ENCODE data around the gene GUSB. TPM values are rescaled to one million over a fixed set of nuclear protein-coding genes. Genes with fewer than 3 reads are reported as not detected.
"Not testable (repeated sequence)": the region's sequence is repeated elsewhere in the genome, so short reads cannot be mapped to it uniquely, and the experiment has no call there.

The GUSB gene
- total and polyA plus RNA-seq, 2 experiments from 2014 or later, result 33.8 to 54.6 TPM

DNA sequence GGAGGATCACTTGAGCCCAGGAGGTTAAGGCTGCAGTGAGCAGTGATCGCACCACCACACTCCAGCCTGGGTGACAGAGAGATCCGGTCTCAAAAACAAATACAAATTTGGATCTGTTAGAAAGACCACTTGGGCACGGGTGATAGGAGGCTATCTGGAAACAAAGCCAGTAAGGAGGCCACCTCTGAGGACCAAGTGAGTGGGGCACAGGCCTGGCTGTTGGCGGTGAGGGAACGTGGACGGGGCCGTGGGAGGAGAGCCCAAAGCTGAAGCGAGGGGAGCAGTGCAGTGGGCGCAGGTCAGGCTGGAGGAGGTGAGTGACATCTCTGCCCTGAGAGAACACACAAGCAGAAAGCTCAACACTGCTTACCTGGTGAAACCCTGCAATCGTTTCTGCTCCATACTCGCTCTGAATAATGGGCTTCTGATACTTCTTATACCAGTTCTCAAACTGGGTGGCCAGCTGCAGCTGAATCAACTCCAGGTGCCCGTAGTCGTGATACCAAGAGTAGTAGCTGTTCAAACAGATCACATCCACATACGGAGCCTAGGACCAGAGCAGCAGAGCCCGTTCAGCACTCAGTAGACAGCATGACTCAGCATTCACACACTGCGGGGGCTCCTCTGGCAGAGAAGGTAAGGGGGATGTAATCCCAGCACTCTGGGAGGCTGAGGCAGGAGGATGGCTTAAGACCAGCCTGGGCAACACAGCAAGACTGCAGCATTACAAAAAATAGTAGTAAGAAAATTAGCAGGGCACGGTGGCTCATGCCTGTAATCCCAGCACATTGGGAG lies 14.5 kb downstream of the GUSB start:
- H3K27me3 ChIP-seq, result no peaks in the 10 kb centered on the region
- no peak overlapping the region for H3K4me3 ChIP-seq
- peaks cover 52% of the 10 kb centered on the region for H3K36me3 ChIP-seq
- H3K27ac ChIP-seq, result no peak overlapping the region
- TF ChIP-seq, protein P1, sequence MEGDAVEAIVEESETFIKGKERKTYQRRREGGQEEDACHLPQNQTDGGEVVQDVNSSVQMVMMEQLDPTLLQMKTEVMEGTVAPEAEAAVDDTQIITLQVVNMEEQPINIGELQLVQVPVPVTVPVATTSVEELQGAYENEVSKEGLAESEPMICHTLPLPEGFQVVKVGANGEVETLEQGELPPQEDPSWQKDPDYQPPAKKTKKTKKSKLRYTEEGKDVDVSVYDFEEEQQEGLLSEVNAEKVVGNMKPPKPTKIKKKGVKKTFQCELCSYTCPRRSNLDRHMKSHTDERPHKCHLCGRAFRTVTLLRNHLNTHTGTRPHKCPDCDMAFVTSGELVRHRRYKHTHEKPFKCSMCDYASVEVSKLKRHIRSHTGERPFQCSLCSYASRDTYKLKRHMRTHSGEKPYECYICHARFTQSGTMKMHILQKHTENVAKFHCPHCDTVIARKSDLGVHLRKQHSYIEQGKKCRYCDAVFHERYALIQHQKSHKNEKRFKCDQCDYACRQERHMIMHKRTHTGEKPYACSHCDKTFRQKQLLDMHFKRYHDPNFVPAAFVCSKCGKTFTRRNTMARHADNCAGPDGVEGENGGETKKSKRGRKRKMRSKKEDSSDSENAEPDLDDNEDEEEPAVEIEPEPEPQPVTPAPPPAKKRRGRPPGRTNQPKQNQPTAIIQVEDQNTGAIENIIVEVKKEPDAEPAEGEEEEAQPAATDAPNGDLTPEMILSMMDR (IDR thresholded peaks at IDR 0.05; ENCODE audit: low read depth, low read length), result no peak
- no peaks in the 10 kb centered on the region for H3K9me3 ChIP-seq (ENCODE audit: low read depth)
- H3K4me1 ChIP-seq (ENCODE audit: low read depth), result no peaks in the 10 kb centered on the region
- DNase-seq (ENCODE audit: low read depth in 1 of 2, low spot score in 1 of 2), result no peak

DNA sequence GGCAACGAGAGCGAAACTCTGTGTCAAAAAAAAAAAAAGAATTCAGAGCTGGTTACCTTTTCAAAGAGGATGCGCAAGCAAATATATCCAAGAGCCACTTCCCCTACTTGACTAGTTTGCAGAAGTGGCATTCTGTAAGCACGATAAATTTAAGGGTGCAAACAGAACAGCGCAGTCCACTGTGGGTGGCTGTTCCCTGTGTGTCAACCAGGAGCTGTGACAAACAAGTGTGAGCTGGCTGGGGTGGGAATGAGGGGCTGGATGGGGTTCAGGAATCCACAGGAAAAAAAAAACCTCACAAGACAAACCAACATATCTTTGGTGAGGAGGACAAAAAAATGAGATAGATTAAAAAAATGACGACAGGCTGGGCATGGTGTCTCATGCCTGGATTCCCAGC lies 15.9 kb downstream of the GUSB start:
- H3K27me3 ChIP-seq, result no peaks in the 10 kb centered on the region
- H3K4me3 ChIP-seq, result no peak overlapping the region
- peaks cover 54% of the 10 kb centered on the region for H3K36me3 ChIP-seq
- no peaks in the 10 kb centered on the region for H3K9me3 ChIP-seq (ENCODE audit: low read depth)
- no peak for DNase-seq (ENCODE audit: low read depth in 1 of 2, low spot score in 1 of 2)
- no peaks in the 10 kb centered on the region for H3K4me1 ChIP-seq (ENCODE audit: low read depth)
- TF ChIP-seq, protein P1 (IDR thresholded peaks at IDR 0.05; ENCODE audit: low read depth, low read length), result no peak
- no peak overlapping the region for H3K27ac ChIP-seq

DNA sequence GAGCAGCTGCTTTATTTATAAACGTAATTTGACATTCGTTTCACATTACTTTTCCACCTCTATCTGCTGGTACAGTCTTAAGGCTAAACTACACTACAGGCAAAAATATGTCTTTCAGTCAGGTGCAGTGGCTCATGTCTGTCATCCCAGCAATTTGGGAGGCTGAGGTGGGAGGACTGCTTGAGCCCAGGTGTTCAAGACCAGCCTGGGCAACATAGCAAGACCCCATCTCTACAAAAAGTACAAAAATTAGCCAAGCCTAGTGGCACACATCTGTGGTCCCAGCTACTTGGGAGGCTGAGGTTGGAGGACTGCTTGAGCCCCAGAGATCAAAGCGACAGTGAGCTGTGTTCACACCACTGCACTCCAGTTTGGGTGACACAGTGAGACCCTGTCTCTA lies 17.3 kb downstream of the GUSB start:
- peaks cover 44% of the 10 kb centered on the region for H3K36me3 ChIP-seq
- H3K4me3 ChIP-seq; H3K9me3 ChIP-seq (ENCODE audit: low read depth); DNase-seq (ENCODE audit: low read depth in 1 of 2, low spot score in 1 of 2); H3K27ac ChIP-seq; H3K27me3 ChIP-seq; H3K4me1 ChIP-seq (ENCODE audit: low read depth): not testable (repeated sequence)

DNA sequence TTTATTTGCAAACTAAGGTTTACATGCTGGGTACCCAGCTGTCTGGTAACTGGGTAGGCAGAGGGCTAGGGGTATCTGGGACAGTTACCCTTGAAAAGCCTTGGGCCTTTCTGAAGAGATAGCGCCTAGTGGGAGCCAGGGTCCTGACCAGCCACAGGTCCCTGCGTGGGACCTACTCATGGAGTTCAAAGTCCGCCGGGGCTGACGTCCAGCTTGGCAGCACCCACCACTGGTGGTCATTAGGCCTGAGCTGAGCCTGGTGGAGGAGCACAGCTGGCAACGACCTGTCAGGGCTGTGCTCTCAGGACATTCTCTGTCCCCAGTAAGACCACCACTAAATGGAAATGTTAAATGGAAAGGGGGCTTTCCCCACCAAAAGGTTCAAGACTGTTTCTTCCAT lies 20.0 kb downstream of the GUSB start:
- Histone ChIP-seq H3K27ac (no peak overlapping the region), H3K4me1 (ENCODE audit: low read depth) (no peaks in the 10 kb centered on the region), H3K27me3 (no peaks in the 10 kb centered on the region), H3K4me3 (no peak overlapping the region), H3K36me3 (peaks cover 23% of the 10 kb centered on the region), H3K9me3 (ENCODE audit: low read depth) (no peaks in the 10 kb centered on the region)
- no peak for DNase-seq (ENCODE audit: low read depth in 1 of 2, low spot score in 1 of 2)
- TF ChIP-seq, protein P1 (IDR thresholded peaks at IDR 0.05; ENCODE audit: low read depth, low read length), result no peak

DNA sequence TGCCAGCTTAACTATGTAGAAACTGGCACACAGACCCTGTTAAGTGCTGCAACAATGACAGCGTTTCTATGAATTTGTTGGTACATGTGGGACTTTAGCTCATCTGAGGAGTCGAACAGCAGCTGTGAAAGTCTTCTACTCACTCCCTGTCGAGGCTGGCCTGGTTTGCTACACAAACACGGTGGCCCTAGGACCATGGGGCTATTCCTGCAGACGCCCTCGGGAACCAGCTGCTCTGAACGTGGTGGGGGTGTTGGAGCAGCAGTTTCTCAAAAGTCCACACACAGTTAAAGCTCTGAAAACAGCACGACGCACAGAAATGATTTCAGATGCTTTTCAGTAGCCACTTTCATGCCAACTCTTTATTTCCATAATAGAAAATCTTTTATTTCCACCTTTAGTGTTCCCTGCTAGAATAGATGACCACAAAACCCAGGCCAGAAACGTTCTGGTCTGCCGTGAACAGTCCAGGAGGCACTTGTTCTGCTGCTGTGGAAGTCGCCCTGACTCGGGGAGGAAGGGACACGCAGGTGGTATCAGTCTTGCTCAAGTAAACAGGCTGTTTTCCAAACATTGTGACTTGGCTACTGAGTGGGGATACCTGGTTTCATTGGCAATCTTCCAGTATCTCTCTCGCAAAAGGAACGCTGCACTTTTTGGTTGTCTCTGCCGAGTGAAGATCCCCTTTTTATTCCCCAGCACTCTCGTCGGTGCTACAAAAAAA lies 21.5 kb downstream of the GUSB start:
- Histone ChIP-seq H3K27ac (no peak overlapping the region), H3K4me1 (ENCODE audit: low read depth) (no peaks in the 10 kb centered on the region), H3K36me3 (peaks cover 22% of the 10 kb centered on the region), H3K27me3 (no peaks in the 10 kb centered on the region), H3K4me3 (no peak overlapping the region), H3K9me3 (ENCODE audit: low read depth) (no peaks in the 10 kb centered on the region)
- no peak for DNase-seq (ENCODE audit: low read depth in 1 of 2, low spot score in 1 of 2)
- TF ChIP-seq, protein P1 (IDR thresholded peaks at IDR 0.05; ENCODE audit: low read depth, low read length), result no peak

DNA sequence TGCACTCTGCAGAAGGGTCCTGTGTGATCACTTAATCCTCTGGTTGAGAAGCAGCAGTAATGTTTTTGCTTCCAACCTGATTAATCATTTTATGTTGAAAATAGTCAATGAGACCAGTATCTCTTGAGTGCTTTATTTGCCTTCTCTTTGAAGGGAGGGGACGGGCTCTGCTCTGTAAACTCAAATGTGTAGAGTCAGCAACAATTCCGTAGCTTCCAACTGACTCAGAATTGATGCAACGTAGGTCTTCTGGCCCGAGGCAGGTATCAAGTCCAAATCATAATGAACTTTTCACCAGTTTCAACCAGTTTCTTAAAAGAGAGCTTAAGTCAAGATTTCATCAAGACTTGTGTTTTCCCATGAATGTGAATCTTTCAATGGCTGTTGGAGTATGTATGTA lies 26.3 kb downstream of the GUSB start:
- Histone ChIP-seq H3K4me3 (no peak overlapping the region), H3K4me1 (ENCODE audit: low read depth) (no peaks in the 10 kb centered on the region), H3K9me3 (ENCODE audit: low read depth) (no peaks in the 10 kb centered on the region), H3K27ac (no peak overlapping the region), H3K27me3 (no peaks in the 10 kb centered on the region), H3K36me3 (peaks cover 7% of the 10 kb centered on the region)
- no peak for DNase-seq (ENCODE audit: low read depth in 1 of 2, low spot score in 1 of 2)
- TF ChIP-seq, protein P1 (IDR thresholded peaks at IDR 0.05; ENCODE audit: low read depth, low read length), result no peak
